ENCODE results near the gene RNF181. TPM values are rescaled to one million over a fixed set of nuclear protein-coding genes. Genes with fewer than 3 reads are reported as not detected.

Gene RNF181
- total and polyA plus RNA-seq, 2 of the 13 experiments (the other 11 are each of a cell fraction or from before 2014, with no cell fraction given): 224 to 578 TPM

DNA sequence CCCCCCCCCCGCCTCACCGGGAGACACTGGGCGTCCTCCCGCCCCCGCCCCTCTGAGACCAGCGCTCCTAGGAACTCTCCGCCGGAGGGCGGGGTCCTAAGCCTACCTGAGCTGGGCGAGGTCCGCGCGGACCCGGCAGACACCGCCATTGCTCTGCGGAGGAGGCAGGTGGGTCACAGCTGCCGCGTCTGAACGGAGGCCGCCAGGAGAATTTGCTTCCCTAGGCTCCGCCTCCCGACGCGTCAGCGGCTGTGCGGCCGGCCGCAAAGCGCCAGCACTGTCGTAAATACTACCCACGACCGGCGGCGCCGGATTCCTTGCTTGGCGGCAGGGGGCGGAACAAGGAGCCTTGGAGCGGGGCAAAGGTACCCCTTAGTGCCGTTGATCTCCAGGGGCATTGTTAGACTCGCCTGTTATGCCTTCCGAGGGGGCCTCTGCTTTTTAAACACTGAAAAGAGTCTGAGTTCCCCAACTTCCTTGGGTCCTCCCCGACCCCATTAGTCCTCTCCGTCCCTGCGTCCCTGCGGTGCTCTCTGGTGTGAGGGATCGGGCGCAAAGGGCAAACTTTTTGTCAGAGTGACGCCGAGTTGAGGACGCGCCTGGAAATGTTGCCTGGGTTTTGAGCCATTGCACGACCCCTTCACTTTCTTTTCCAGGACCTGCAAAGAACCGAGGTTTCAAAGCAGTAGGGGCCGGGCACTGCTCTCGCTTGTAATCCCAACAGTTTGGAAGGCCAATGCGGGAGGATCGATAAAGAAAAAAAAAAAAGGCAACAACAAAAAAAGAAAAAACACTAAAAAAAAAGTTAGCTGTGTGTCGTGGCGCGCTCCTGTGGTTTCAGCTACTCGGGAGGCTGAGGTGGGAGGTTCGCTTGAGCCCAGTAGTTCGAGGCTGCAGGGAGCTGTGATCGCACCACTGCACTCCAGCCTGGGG, 34.0 kb upstream of the RNF181 start, which contains the start of gene GGCX (continued):
- TF ChIP-seq, protein P1, sequence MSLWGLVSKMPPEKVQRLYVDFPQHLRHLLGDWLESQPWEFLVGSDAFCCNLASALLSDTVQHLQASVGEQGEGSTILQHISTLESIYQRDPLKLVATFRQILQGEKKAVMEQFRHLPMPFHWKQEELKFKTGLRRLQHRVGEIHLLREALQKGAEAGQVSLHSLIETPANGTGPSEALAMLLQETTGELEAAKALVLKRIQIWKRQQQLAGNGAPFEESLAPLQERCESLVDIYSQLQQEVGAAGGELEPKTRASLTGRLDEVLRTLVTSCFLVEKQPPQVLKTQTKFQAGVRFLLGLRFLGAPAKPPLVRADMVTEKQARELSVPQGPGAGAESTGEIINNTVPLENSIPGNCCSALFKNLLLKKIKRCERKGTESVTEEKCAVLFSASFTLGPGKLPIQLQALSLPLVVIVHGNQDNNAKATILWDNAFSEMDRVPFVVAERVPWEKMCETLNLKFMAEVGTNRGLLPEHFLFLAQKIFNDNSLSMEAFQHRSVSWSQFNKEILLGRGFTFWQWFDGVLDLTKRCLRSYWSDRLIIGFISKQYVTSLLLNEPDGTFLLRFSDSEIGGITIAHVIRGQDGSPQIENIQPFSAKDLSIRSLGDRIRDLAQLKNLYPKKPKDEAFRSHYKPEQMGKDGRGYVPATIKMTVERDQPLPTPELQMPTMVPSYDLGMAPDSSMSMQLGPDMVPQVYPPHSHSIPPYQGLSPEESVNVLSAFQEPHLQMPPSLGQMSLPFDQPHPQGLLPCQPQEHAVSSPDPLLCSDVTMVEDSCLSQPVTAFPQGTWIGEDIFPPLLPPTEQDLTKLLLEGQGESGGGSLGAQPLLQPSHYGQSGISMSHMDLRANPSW (CRISPR knock-in tag; IDR thresholded peaks at IDR 0.05; ENCODE audit: borderline replicate concordance): peak; percentile 86; the same call in 1 of the 2 replicates
- no peak for TF ChIP-seq HHEX (CRISPR knock-in tag; IDR thresholded peaks at IDR 0.05)
- TF ChIP-seq ZFP62 (CRISPR knock-in tag; IDR thresholded peaks at IDR 0.05): no peak
- TF ChIP-seq ARHGAP35 (CRISPR knock-in tag; IDR thresholded peaks at IDR 0.05; ENCODE audit: borderline replicate concordance): 0 out of 2 replicates have a peak, but pooled peaks have one; percentile 76
- TF ChIP-seq, protein P2, sequence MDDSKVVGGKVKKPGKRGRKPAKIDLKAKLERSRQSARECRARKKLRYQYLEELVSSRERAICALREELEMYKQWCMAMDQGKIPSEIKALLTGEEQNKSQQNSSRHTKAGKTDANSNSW (CRISPR knock-in tag; IDR thresholded peaks at IDR 0.05; ENCODE audit: borderline replicate concordance): no peak; the same call in 1 of the 2 replicates
- TF ChIP-seq MAFK (conservative IDR thresholded peaks at IDR 0.05 in 1 of 2, IDR thresholded peaks at IDR 0.05 in 1 of 2; ENCODE audit: low read length in 2 of 2): peak; percentile 23 to 44; a peak in 2 of 4 replicates
- TF ChIP-seq WIZ (CRISPR knock-in tag; IDR thresholded peaks at IDR 0.05): no peak
- TF ChIP-seq, protein P3, sequence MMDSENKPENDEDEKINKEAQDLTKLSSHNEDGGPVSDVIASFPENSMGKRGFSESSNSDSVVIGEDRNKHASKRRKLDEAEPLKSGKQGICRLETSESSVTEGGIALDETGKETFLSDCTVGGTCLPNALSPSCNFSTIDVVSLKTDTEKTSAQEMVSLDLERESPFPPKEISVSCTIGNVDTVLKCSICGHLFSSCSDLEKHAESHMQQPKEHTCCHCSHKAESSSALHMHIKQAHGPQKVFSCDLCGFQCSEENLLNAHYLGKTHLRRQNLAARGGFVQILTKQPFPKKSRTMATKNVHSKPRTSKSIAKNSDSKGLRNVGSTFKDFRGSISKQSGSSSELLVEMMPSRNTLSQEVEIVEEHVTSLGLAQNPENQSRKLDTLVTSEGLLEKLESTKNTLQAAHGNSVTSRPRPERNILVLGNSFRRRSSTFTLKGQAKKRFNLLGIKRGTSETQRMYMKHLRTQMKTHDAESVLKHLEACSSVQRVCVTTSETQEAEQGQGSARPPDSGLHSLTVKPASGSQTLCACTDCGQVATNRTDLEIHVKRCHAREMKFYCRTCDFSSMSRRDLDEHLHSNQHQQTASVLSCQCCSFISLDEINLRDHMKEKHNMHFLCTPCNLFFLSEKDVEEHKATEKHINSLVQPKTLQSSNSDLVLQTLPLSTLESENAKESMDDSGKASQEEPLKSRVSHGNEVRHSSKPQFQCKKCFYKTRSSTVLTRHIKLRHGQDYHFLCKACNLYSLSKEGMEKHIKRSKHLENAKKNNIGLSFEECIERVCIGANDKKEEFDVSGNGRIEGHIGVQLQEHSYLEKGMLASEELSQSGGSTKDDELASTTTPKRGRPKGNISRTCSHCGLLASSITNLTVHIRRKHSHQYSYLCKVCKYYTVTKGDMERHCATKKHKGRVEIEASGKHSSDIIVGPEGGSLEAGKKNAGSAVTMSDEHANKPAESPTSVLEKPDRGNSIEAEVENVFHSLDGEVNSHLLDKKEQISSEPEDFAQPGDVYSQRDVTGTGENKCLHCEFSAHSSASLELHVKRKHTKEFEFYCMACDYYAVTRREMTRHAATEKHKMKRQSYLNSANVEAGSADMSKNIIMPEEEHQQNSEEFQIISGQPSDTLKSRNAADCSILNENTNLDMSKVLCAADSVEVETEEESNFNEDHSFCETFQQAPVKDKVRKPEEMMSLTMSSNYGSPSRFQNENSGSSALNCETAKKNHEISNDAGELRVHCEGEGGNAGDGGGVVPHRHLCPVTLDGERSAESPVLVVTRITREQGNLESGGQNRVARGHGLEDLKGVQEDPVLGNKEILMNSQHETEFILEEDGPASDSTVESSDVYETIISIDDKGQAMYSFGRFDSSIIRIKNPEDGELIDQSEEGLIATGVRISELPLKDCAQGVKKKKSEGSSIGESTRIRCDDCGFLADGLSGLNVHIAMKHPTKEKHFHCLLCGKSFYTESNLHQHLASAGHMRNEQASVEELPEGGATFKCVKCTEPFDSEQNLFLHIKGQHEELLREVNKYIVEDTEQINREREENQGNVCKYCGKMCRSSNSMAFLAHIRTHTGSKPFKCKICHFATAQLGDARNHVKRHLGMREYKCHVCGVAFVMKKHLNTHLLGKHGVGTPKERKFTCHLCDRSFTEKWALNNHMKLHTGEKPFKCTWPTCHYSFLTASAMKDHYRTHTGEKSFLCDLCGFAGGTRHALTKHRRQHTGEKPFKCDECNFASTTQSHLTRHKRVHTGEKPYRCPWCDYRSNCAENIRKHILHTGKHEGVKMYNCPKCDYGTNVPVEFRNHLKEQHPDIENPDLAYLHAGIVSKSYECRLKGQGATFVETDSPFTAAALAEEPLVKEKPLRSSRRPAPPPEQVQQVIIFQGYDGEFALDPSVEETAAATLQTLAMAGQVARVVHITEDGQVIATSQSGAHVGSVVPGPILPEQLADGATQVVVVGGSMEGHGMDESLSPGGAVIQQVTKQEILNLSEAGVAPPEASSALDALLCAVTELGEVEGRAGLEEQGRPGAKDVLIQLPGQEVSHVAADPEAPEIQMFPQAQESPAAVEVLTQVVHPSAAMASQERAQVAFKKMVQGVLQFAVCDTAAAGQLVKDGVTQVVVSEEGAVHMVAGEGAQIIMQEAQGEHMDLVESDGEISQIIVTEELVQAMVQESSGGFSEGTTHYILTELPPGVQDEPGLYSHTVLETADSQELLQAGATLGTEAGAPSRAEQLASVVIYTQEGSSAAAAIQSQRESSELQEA (CRISPR knock-in tag; IDR thresholded peaks at IDR 0.05; ENCODE audit: not compliant biosample characterization): peak; percentile 67
- peak; percentile 57; the same call in 1 of the 2 replicates for TF ChIP-seq ZFP82 (CRISPR knock-in tag; IDR thresholded peaks at IDR 0.05; ENCODE audit: borderline replicate concordance)
- TF ChIP-seq ZSCAN9 (CRISPR knock-in tag; IDR thresholded peaks at IDR 0.05; ENCODE audit: borderline replicate concordance): peak; percentile 75
- TF ChIP-seq ZNF644 (CRISPR knock-in tag; IDR thresholded peaks at IDR 0.05; ENCODE audit: low read depth): no peak
- peak; percentile 96; the same call in 1 of the 2 replicates for TF ChIP-seq KAT7 (CRISPR knock-in tag; IDR thresholded peaks at IDR 0.05; ENCODE audit: borderline replicate concordance)
- TF ChIP-seq ARNT2 (CRISPR knock-in tag; IDR thresholded peaks at IDR 0.05; ENCODE audit: low read depth): peak; percentile 62
- TF ChIP-seq CEBPB (IDR thresholded peaks at IDR 0.05; ENCODE audit: borderline replicate concordance, low read depth, low read length): no peak
- no peak for TF ChIP-seq SATB2 (CRISPR knock-in tag; IDR thresholded peaks at IDR 0.05)
- TF ChIP-seq, protein P4, sequence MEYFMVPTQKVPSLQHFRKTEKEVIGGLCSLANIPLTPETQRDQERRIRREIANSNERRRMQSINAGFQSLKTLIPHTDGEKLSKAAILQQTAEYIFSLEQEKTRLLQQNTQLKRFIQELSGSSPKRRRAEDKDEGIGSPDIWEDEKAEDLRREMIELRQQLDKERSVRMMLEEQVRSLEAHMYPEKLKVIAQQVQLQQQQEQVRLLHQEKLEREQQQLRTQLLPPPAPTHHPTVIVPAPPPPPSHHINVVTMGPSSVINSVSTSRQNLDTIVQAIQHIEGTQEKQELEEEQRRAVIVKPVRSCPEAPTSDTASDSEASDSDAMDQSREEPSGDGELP (IDR thresholded peaks at IDR 0.05; ENCODE audit: borderline replicate concordance, low read depth): peak; percentile 88; the same call in 1 of the 2 replicates
